Ishikawa (cell line): ENCODE results near the gene GPRASP2.

Experiments
- CEBPB ChIP-seq: IDR thresholded peaks from 2 replicates; pipeline ENCODE4 v1.6.1; 2012
- CREB1 ChIP-seq: IDR thresholded peaks from 2 replicates; pipeline ENCODE4 v1.6.1; 2012; ENCODE audit warnings: low read depth
- EGR1 ChIP-seq: IDR thresholded peaks from 2 replicates; pipeline ENCODE4 v1.6.1; 2012
- EP300 ChIP-seq: IDR thresholded peaks from 2 replicates; pipeline ENCODE4 v1.6.1; 2012; ENCODE audit warnings: borderline replicate concordance
- FOXM1 ChIP-seq: IDR thresholded peaks from 2 replicates; pipeline ENCODE4 v1.6.1; 2012; ENCODE audit warnings: low read depth, borderline replicate concordance
- MAX ChIP-seq: IDR thresholded peaks from 2 replicates; pipeline ENCODE4 v1.6.1; 2012
- NFIC ChIP-seq: IDR thresholded peaks from 2 replicates; pipeline ENCODE4 v1.6.1; 2012
- RAD21 ChIP-seq: IDR thresholded peaks from 2 replicates; pipeline ENCODE4 v1.6.1; 2012; ENCODE audit warnings: low read depth
- TAF1 ChIP-seq: IDR thresholded peaks from 2 replicates; pipeline ENCODE4 v1.6.1; 2012; ENCODE audit warnings: low read depth, mild to moderate bottlenecking
- TCF12 ChIP-seq: IDR thresholded peaks from 2 replicates; pipeline ENCODE4 v1.6.1; 2012; ENCODE audit warnings: low read depth
- TEAD4 ChIP-seq: IDR thresholded peaks from 2 replicates; pipeline ENCODE4 v1.6.1; 2012
- USF1 ChIP-seq: IDR thresholded peaks from 2 replicates; pipeline ENCODE4 v1.6.1; 2012
- YY1 ChIP-seq: IDR thresholded peaks from 2 replicates; pipeline ENCODE4 v1.6.1; 2012; ENCODE audit warnings: low read depth
- ZBTB7A ChIP-seq: IDR thresholded peaks from 2 replicates; pipeline ENCODE4 v1.6.1; 2012; ENCODE audit warnings: low read depth
- TF ChIP-seq, protein P1 (sequence below): IDR thresholded peaks from 2 replicates; pipeline ENCODE4 v1.6.1; 2012; ENCODE audit warnings: low read depth, mild to moderate bottlenecking

Gene GPRASP2

GRCh38 chrX:102744307-102744706 is 32.1 kb downstream of the GPRASP2 start:
- TF ChIP-seq MAX: no peak
- TF ChIP-seq, protein P1, sequence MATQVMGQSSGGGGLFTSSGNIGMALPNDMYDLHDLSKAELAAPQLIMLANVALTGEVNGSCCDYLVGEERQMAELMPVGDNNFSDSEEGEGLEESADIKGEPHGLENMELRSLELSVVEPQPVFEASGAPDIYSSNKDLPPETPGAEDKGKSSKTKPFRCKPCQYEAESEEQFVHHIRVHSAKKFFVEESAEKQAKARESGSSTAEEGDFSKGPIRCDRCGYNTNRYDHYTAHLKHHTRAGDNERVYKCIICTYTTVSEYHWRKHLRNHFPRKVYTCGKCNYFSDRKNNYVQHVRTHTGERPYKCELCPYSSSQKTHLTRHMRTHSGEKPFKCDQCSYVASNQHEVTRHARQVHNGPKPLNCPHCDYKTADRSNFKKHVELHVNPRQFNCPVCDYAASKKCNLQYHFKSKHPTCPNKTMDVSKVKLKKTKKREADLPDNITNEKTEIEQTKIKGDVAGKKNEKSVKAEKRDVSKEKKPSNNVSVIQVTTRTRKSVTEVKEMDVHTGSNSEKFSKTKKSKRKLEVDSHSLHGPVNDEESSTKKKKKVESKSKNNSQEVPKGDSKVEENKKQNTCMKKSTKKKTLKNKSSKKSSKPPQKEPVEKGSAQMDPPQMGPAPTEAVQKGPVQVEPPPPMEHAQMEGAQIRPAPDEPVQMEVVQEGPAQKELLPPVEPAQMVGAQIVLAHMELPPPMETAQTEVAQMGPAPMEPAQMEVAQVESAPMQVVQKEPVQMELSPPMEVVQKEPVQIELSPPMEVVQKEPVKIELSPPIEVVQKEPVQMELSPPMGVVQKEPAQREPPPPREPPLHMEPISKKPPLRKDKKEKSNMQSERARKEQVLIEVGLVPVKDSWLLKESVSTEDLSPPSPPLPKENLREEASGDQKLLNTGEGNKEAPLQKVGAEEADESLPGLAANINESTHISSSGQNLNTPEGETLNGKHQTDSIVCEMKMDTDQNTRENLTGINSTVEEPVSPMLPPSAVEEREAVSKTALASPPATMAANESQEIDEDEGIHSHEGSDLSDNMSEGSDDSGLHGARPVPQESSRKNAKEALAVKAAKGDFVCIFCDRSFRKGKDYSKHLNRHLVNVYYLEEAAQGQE: no peak
- no peak for TF ChIP-seq CEBPB
- no peak for TF ChIP-seq CREB1
- no peak for TF ChIP-seq FOXM1
- TF ChIP-seq NFIC: no peak
- no peak for TF ChIP-seq TEAD4
- TF ChIP-seq TCF12: no peak
- no peak for TF ChIP-seq TAF1
- TF ChIP-seq EGR1: no peak

DNA sequence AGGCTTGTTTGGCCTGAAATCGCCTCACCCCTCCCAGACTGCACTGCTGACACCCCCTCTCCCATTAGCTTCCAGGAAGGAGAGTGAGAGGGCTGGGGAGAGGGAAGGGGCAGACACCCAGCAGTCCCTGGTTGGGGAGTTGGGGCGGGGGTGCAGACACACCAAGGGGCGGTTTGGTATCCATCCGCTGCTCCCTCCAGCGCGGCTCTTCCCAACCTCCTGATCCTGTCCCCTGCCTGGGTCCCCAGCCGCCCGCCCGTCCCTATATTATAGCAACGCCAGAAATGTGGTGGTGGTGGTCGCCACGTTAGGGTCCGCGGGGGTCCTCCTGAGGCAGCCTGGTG is 33.2 kb downstream of the GPRASP2 start:
- TF ChIP-seq YY1 (no peak), TEAD4 (no peak), USF1 (no peak), MAX (no peak), CEBPB (no peak)

DNA sequence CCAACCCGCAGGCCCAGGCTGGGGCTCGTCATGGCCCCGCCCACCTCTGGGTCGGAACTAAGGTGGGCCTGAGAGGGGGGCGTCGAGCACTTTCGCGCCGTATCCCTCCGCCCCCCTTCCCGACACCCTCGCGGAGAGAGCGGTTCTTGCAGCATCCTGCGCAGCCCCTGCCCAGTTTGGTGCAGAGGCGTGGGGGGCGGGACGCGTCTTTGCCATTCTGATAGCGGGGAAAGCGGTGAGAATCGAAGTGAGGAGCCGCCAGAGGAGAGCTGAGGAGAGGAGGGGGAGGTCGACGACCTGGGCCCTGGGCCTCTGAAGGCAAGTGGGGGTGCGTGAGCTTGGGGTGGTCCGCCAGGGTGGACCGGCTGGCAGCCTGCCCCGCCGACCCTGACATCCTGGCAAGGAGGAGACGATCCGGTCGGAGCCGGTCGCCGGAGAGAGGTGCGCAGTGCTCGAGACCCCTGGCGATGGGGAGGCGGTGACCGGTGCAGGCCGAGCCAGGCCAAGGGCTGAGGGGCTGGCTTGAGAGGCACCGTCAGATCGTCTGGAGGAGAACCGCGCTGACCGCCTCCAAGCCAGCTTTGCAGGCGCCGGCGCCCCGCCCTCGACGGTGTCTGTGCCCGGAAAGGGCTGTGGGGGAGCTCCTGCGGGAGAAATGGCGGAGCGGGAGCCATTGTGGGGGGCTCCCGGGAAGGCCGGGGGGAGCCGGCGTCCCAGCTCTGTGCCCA is 33.8 kb downstream of the GPRASP2 start:
- TF ChIP-seq RAD21 (no peak), TCF12 (no peak), TEAD4 (no peak), EGR1 (no peak), ZBTB7A (no peak), YY1 (no peak), MAX (no peak), USF1 (no peak), CREB1 (no peak)
- TF ChIP-seq, protein P1: no peak

- TF ChIP-seq ZBTB7A: no peak
These were observed 53.0 kb downstream of the GPRASP2 start for GRCh38 chrX:102765217-102765616.

DNA sequence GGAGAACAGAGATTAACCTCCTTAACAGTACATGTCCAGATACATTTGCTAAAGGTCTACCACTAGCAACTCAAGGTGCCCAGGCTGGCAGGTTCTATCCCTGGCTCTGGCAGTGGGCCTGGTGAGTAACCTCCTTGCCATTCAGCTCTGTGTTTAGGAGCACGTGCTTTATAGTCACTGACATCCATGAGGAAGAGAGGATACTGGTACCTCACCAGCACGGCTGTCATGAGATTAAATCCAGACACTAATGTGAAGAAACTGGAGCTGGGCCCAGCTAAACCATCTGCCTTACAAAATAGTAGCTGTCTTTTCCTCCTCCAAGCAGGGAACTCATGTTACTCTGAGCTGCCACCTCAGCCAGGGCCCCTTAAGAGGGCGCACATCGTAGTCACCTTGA is 53.6 kb downstream of the GPRASP2 start:
- no peak for TF ChIP-seq EP300

DNA sequence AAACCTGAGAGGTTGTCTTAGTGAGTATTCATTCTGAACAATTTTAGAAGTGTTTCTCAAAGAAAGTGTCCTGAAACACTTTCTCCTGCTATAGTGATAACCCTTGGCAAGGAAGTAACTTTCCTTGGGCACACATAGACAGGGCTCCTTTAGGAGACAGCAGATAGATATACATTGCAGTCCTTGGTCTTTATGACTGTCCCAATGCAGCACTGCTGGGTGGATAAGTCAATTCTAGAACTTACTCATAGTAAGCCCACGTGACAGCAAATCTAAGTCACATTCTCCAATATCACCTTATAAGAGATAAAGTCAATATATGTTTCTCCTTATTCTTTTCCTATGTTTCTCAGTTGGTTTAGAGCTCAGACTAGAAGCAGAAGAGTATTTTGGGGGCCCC is 55.0 kb downstream of the GPRASP2 start:
- TF ChIP-seq CREB1 (no peak), FOXM1 (no peak), CEBPB (no peak), TEAD4 (no peak)
